ENCODE measurements around the gene ASB18. TPM values are rescaled to one million over a fixed set of nuclear protein-coding genes. Genes with fewer than 3 reads are reported as not detected.
A peak's percentile ranks its signal among the peaks of the same experiment; 100 is the strongest.

Gene ASB18
- total and polyA plus RNA-seq, 2 donors from 2014 or later, result not detected

- DNase-seq, result no peak
- Histone ChIP-seq H3K4me3 (ENCODE audit: low read length in 3 of 3) (no peak overlapping the region), H3K27ac (ENCODE audit: low read depth in 2 of 2, low read length in 2 of 2) (no peak overlapping the region), H3K27me3 (ENCODE audit: control insufficient read depth, insufficient read depth, low read length) (peaks cover 22% of the 10 kb centered on the region), H3K9ac (ENCODE audit: low read length in 3 of 3) (no peak overlapping the region), H3K36me3 (ENCODE audit: control insufficient read depth in 2 of 3, insufficient read depth in 3 of 3, low read length in 3 of 3) (no peaks in the 10 kb centered on the region), H3K4me1 (ENCODE audit: control insufficient read depth in 2 of 3, insufficient read depth in 2 of 3, low read depth in 1 of 3, low read length in 3 of 3) (no peaks in the 10 kb centered on the region), H3K9me3 (ENCODE audit: control insufficient read depth in 2 of 3, insufficient read depth in 1 of 3, low read length in 3 of 3) (peaks cover 0 to 12% (median 5%) of the 10 kb centered on the region in 3 donors)
- TF ChIP-seq CTCF (IDR thresholded peaks at IDR 0.05; ENCODE audit: borderline replicate concordance, extremely low read depth, insufficient read depth), result no peak
- intact Hi-C loops (cut with DNase I), result no loop called here
- no peak for FAIRE-seq
Observed at GRCh38 chr2:236238751-236239150, 25.5 kb downstream of the ASB18 start.

GRCh38 chr2:236237468-236238190 is 26.6 kb downstream of the ASB18 start:
- Histone ChIP-seq H3K4me1 (ENCODE audit: control insufficient read depth in 2 of 3, insufficient read depth in 2 of 3, low read depth in 1 of 3, low read length in 3 of 3) (no peaks in the 10 kb centered on the region), H3K27ac (ENCODE audit: low read depth in 2 of 2, low read length in 2 of 2) (no peak overlapping the region), H3K36me3 (ENCODE audit: control insufficient read depth in 2 of 3, insufficient read depth in 3 of 3, low read length in 3 of 3) (no peaks in the 10 kb centered on the region), H3K4me3 (ENCODE audit: low read length in 3 of 3) (no peak overlapping the region), H3K9me3 (ENCODE audit: control insufficient read depth in 2 of 3, insufficient read depth in 1 of 3, low read length in 3 of 3) (peaks cover 0 to 14% (median 5%) of the 10 kb centered on the region in 3 donors), H3K9ac (ENCODE audit: low read length in 3 of 3) (no peak overlapping the region), H3K27me3 (ENCODE audit: control insufficient read depth, insufficient read depth, low read length) (peaks cover 22% of the 10 kb centered on the region)
- TF ChIP-seq CTCF (IDR thresholded peaks at IDR 0.05; ENCODE audit: borderline replicate concordance, extremely low read depth, insufficient read depth), result no peak
- intact Hi-C loops (cut with DNase I), result no loop called here
- DNase-seq (peak in 3 of 5 donors; percentile 25 to 57 (median 35)), FAIRE-seq (no peak)

GRCh38 chr2:236236559-236237452 is 27.4 kb downstream of the ASB18 start:
- no peak for FAIRE-seq
- Histone ChIP-seq H3K9ac (ENCODE audit: low read length in 3 of 3) (no peak overlapping the region), H3K27me3 (ENCODE audit: control insufficient read depth, insufficient read depth, low read length) (peaks cover 22% of the 10 kb centered on the region), H3K36me3 (ENCODE audit: control insufficient read depth in 2 of 3, insufficient read depth in 3 of 3, low read length in 3 of 3) (no peaks in the 10 kb centered on the region), H3K9me3 (ENCODE audit: control insufficient read depth in 2 of 3, insufficient read depth in 1 of 3, low read length in 3 of 3) (peaks cover 0 to 14% (median 6%) of the 10 kb centered on the region in 3 donors), H3K4me3 (ENCODE audit: low read length in 3 of 3) (no peak overlapping the region), H3K4me1 (ENCODE audit: control insufficient read depth in 2 of 3, insufficient read depth in 2 of 3, low read depth in 1 of 3, low read length in 3 of 3) (no peaks in the 10 kb centered on the region), H3K27ac (ENCODE audit: low read depth in 2 of 2, low read length in 2 of 2) (no peak overlapping the region)
- peak in 1 of 5 donors; percentile 15 for DNase-seq
- intact Hi-C loops (cut with DNase I), result no loop called here
- TF ChIP-seq CTCF (IDR thresholded peaks at IDR 0.05; ENCODE audit: borderline replicate concordance, extremely low read depth, insufficient read depth), result no peak

Measured in kidney (tissue), 14 donors.